Measurements from ENCODE around the gene FYN.

GRCh38 chr6:111662072-111662793 lies 211.0 kb downstream of the FYN start:
- TF ChIP-seq CTCF (IDR thresholded peaks at IDR 0.05) (no peak), POLR2A (IDR thresholded peaks at IDR 0.05) (no peak)
